H9 (cell line): ENCODE measurements around the gene ARMC5. TPM values are rescaled to one million over a fixed set of nuclear protein-coding genes. Genes with fewer than 3 reads are reported as not detected.

ENCODE experiments used
- DNase-seq: peaks from one replicate; pipeline ENCODE4 v3.0.0-alpha.2; 2017
- H2AFZ ChIP-seq: one replicate; pipeline ENCODE4 v1.6.1; 2013; ENCODE audit warnings: mild to moderate bottlenecking, low read length, control low read depth, moderate library complexity
- H2AK5ac ChIP-seq: 2 replicates; pipeline ENCODE4 v1.6.1; 2013; ENCODE audit warnings: low read length, control low read depth, mixed read lengths; ENCODE audit not compliant: insufficient read length
- H2BK120ac ChIP-seq: one replicate; pipeline ENCODE4 v1.6.1; 2013; ENCODE audit warnings: low read depth, mild to moderate bottlenecking, low read length, control low read depth, inconsistent platforms; ENCODE audit not compliant: poor library complexity, severe bottlenecking
- H2BK12ac ChIP-seq: 2 replicates; pipeline ENCODE4 v1.6.1; 2013; ENCODE audit warnings: low read length, control low read depth, mixed read lengths, low read depth; ENCODE audit not compliant: insufficient read length
- H2BK15ac ChIP-seq: 2 replicates; pipeline ENCODE4 v1.6.1; 2013; ENCODE audit warnings: low read depth, low read length, control low read depth
- H2BK20ac ChIP-seq: one replicate; pipeline ENCODE4 v1.6.1; 2013; ENCODE audit warnings: low read depth, mild to moderate bottlenecking, low read length, control low read depth, inconsistent platforms; ENCODE audit not compliant: poor library complexity, severe bottlenecking
- H2BK5ac ChIP-seq: 2 replicates; pipeline ENCODE4 v1.6.1; 2013; ENCODE audit warnings: low read length, control low read depth, mixed read lengths; ENCODE audit not compliant: insufficient read length
- H3K14ac ChIP-seq: 2 replicates; pipeline ENCODE4 v1.6.1; 2013; ENCODE audit warnings: low read length, control low read depth; ENCODE audit not compliant: insufficient read depth
- H3K18ac ChIP-seq: 2 replicates; pipeline ENCODE4 v1.6.1; 2013; ENCODE audit warnings: low read depth, mild to moderate bottlenecking, mixed read lengths, low read length, control low read depth; ENCODE audit not compliant: insufficient read length
- H3K23ac ChIP-seq: 2 replicates; pipeline ENCODE4 v1.6.1; 2013; ENCODE audit warnings: low read length, control low read depth, mixed read lengths, low read depth; ENCODE audit not compliant: insufficient read length
- H3K23me2 ChIP-seq: 2 replicates; pipeline ENCODE4 v1.6.1; 2013; ENCODE audit warnings: low read depth, mild to moderate bottlenecking, mixed read lengths, low read length, control low read depth; ENCODE audit not compliant: insufficient read length, poor library complexity, severe bottlenecking
- H3K27ac ChIP-seq: 2 replicates; pipeline ENCODE4 v1.5.1; 2013; ENCODE audit warnings: low read length, control low read depth, mixed read lengths, low read depth; ENCODE audit not compliant: insufficient read length
- H3K27me3 ChIP-seq: 2 replicates; pipeline ENCODE4 v1.6.1; 2013; ENCODE audit warnings: low read length, control low read depth, inconsistent platforms; ENCODE audit not compliant: insufficient read depth
- H3K4ac ChIP-seq: 2 replicates; pipeline ENCODE4 v1.6.1; 2013; ENCODE audit warnings: low read depth, mild to moderate bottlenecking, control low read depth, inconsistent platforms, low read length, moderate library complexity
- H3K4me1 ChIP-seq: 2 replicates; pipeline ENCODE4 v1.6.1; 2013; ENCODE audit warnings: low read length, control low read depth, inconsistent platforms; ENCODE audit not compliant: insufficient read depth
- H3K4me2 ChIP-seq: 2 replicates; pipeline ENCODE4 v1.6.1; 2013; ENCODE audit warnings: low read length, control low read depth, mixed read lengths; ENCODE audit not compliant: insufficient read length, insufficient read depth
- H3K56ac ChIP-seq: 2 replicates; pipeline ENCODE4 v1.6.1; 2013; ENCODE audit warnings: low read depth, mild to moderate bottlenecking, mixed read lengths, low read length, control low read depth; ENCODE audit not compliant: insufficient read length
- H3K79me1 ChIP-seq: 2 replicates; pipeline ENCODE4 v1.6.1; 2013; ENCODE audit warnings: low read depth, mild to moderate bottlenecking, moderate library complexity, low read length, control low read depth, inconsistent platforms; ENCODE audit not compliant: insufficient read depth, poor library complexity, severe bottlenecking
- H3K79me2 ChIP-seq: 2 replicates; pipeline ENCODE4 v1.6.1; 2013; ENCODE audit warnings: low read length, control low read depth, inconsistent platforms; ENCODE audit not compliant: insufficient read depth
- H3K9ac ChIP-seq: 2 replicates; pipeline ENCODE4 v1.6.1; 2013; ENCODE audit warnings: low read length, control low read depth, mixed read lengths; ENCODE audit not compliant: insufficient read length; ENCODE audit errors: extremely low read depth
- H3K9me3 ChIP-seq: one replicate; pipeline ENCODE4 v1.6.1; 2013; ENCODE audit warnings: low read depth, low read length, inconsistent platforms; ENCODE audit not compliant: control insufficient read depth
- H3T11ph ChIP-seq: one replicate; pipeline ENCODE4 v1.6.1; 2013; ENCODE audit warnings: mild to moderate bottlenecking, low read length, control low read depth, inconsistent platforms
- H4K20me1 ChIP-seq: one replicate; pipeline ENCODE4 v1.6.1; 2013; ENCODE audit not compliant: control insufficient read depth, insufficient read length, insufficient read depth
- H4K5ac ChIP-seq: 2 replicates; pipeline ENCODE4 v1.6.1; 2013; ENCODE audit warnings: low read depth, mild to moderate bottlenecking, mixed read lengths, low read length, control low read depth; ENCODE audit not compliant: insufficient read length
- H4K8ac ChIP-seq: replicated peaks from 2 replicates; pipeline ENCODE4 v1.6.1; 2013; ENCODE audit warnings: low read length, control low read depth, mixed read lengths, low read depth; ENCODE audit not compliant: insufficient read length
- H4K91ac ChIP-seq: 2 replicates; pipeline ENCODE4 v1.6.1; 2013; ENCODE audit warnings: low read depth, mild to moderate bottlenecking, moderate library complexity, mixed read lengths, low read length, control low read depth; ENCODE audit not compliant: insufficient read length
- H3K27ac Mint-ChIP-seq, 3 experiments: 2 replicates in 2 of 3; 3 replicates in 1 of 3; pipeline ENCODE4 v1.8.0; 2020 to 2021; ENCODE audit warnings: mixed read lengths in 3 of 3, mild to moderate bottlenecking in 1 of 3, moderate library complexity in 1 of 3
- H3K27me3 Mint-ChIP-seq: 2 replicates; pipeline ENCODE4 v1.8.0; 2021; ENCODE audit warnings: low read depth, mild to moderate bottlenecking, moderate library complexity, mixed read lengths
- H3K36me3 Mint-ChIP-seq, 3 experiments: 2 replicates in 2 of 3; 3 replicates in 1 of 3; pipeline ENCODE4 v1.8.0; 2020 to 2021; ENCODE audit warnings: low read depth in 3 of 3, mixed read lengths in 3 of 3; ENCODE audit not compliant: insufficient read depth in 1 of 3
- H3K4me1 Mint-ChIP-seq, 2 experiments: 2 replicates each; pipeline ENCODE4 v1.8.0; 2020; ENCODE audit warnings: mixed read lengths in 2 of 2
- H3K4me3 Mint-ChIP-seq, 2 experiments: 2 replicates in 1 of 2; 3 replicates in 1 of 2; pipeline ENCODE4 v1.8.0; 2020 to 2021; ENCODE audit warnings: mild to moderate bottlenecking in 2 of 2, mixed read lengths in 2 of 2, moderate library complexity in 1 of 2
- H3K9me3 Mint-ChIP-seq, 2 experiments: 2 replicates in 1 of 2; 3 replicates in 1 of 2; pipeline ENCODE4 v1.8.0; 2020; ENCODE audit warnings: mild to moderate bottlenecking in 2 of 2, mixed read lengths in 2 of 2, moderate library complexity in 1 of 2
- CTCF ChIP-seq: fragments of 200-600 bp; sonication (generic); conservative IDR thresholded peaks from 3 replicates; pipeline ENCODE4 v1.8.0; 2021; ENCODE audit warnings: antibody characterized with exemption, mild to moderate bottlenecking
- WGBS: extraction: QIAGEN DNeasy Blood & Tissue Kit; methylation state at CpG from one replicate; pipeline ENCODE4 v1.1.7; 2013; ENCODE audit warnings: missing lambda C conversion rate, low lambda C conversion rate, mixed read lengths; ENCODE audit not compliant: insufficient read length; ENCODE audit errors: extremely low coverage; 5-methylcytosine and 5-hydroxymethylcytosine counted together
- total RNA-seq: library from RNA; stranded (reverse); gene quantifications from 2 replicates; pipeline ENCODE4 v1.2.1, GENCODE V29; 2021

The ARMC5 gene
- total RNA-seq, 1 experiment from 2014 or later: 18.7 TPM

GRCh38 chr16:31473264-31473984 lies 14.1 kb downstream of the ARMC5 start:
- H3K9me3 ChIP-seq: no peaks in the 10 kb centered on the region
- H3K27ac ChIP-seq: no peak overlapping the region
- H4K8ac ChIP-seq: no peak overlapping the region
- H2BK5ac ChIP-seq: no peak overlapping the region
- peaks cover 22% of the 10 kb centered on the region for H3K23me2 ChIP-seq
- H3K27me3 ChIP-seq: no peaks in the 10 kb centered on the region; the same call in 1 of the 2 replicates
- H3K23ac ChIP-seq: no peak overlapping the region
- H3K79me2 ChIP-seq: no peaks in the 10 kb centered on the region
- peaks cover 3% of the 10 kb centered on the region; the same call in 1 of the 2 replicates for H3K4me1 ChIP-seq
- H3K18ac ChIP-seq: no peak overlapping the region
- no peak overlapping the region for H3T11ph ChIP-seq
- Mint-ChIP-seq H3K9me3 (no peaks in the 10 kb centered on the region; a peak in 1 of 5 replicates), H3K4me3 (peak overlapping the region; percentile 80 to 89), H3K4me1 (peaks cover 21 to 26% of the 10 kb centered on the region in 2 experiments), H3K27ac (no peak overlapping the region), H3K36me3 (peaks cover 0 to 14% (median 1%) of the 10 kb centered on the region in 3 experiments; a peak in 3 of 7 replicates), H3K27me3 (peaks cover 50% of the 10 kb centered on the region)
- H3K14ac ChIP-seq: no peak overlapping the region
- no peaks in the 10 kb centered on the region for H3K79me1 ChIP-seq
- H3K9ac ChIP-seq: no peak overlapping the region
- no peak overlapping the region for H3K56ac ChIP-seq
- TF ChIP-seq CTCF: no peak
- DNase-seq: no peak
- H3K4me2 ChIP-seq: no peak overlapping the region
- H2AK5ac ChIP-seq: no peak overlapping the region
- WGBS: no CpG with 5 or more reads among the region's 17 CpGs
- H2BK20ac ChIP-seq: no peak overlapping the region
- no peak overlapping the region for H2BK120ac ChIP-seq
- H3K4ac ChIP-seq: no peak overlapping the region
- H2BK12ac ChIP-seq: no peak overlapping the region
- H4K20me1 ChIP-seq: no peaks in the 10 kb centered on the region
- H2AFZ ChIP-seq: no peak overlapping the region
- no peak overlapping the region for H4K91ac ChIP-seq
- H2BK15ac ChIP-seq: no peak overlapping the region
- no peak overlapping the region for H4K5ac ChIP-seq
